GM19452 (cell line): ENCODE results near the gene CYP1A1.

Experiments used
- ATAC-seq: cut with Tn5 transposase; IDR thresholded peaks from one replicate; pipeline ENCODE4 v1.9.1; 2021; ENCODE audit not compliant: unreplicated experiment

CYP1A1 gene

DNA sequence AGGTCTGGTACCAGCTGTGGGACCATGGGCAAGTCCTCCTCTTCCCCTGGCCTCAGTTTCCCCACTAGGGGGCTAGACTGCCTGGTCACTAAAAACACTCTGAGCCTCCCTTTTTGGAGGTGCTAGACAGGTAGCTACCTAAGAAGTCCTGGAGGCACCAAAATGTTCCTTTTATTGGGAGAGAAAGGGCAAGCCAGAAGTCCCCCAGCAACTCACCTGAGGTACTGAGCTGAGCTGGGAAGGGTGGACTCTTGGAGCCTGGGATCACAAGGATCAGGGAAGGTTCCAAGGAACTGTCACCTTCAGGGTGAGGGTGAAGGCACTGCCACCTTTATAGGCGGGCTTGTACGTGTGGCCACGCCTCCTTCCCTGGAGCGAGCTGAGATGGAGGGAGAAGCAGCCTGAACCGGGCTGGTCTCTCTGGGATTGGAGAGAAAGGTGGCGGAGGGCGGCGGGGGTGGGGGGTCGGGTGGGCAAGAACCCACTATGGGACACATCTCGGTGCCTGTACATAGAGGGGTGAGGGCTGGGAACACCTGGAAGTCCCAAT, at the start of gene CYP1A1:
TSS of gene CYP1A1 (minus strand) at position 304 of the 550 bp plus-strand sequence. CDS start 2,431 bp downstream, outside the sequence.
- no peak for ATAC-seq

DNA sequence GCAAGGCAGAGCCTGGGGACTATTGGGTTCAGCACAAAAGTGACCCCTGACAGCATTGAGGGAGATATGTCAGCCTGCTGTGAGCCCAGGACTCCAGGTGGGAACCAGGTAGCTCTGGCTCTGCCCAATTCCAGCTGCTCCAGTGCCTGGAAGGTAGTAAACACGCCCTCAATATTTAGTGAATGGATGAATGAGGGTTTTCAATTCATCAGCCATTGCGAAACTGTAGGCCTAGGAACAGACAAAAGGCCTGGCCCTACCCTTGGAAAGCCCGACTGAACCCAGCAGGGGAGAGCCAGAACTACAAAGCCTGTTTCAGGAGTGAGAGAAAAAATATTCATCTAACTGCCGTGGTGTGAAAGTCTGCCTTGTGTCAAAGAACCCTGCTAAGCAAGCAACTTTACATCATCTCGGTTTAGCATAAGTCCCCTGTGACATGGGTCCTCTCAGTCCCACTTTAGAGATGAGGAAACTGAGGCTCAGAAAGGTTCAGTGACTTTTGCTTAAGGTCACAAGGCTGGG, 48.5 kb upstream of the CYP1A1 start:
- ATAC-seq = no peak

GRCh38 chr15:74773329-74773728, 48.0 kb upstream of the CYP1A1 start:
- ATAC-seq = no peak

GRCh38 chr15:74770211-74770903, 45.0 kb upstream of the CYP1A1 start:
- no peak for ATAC-seq

DNA sequence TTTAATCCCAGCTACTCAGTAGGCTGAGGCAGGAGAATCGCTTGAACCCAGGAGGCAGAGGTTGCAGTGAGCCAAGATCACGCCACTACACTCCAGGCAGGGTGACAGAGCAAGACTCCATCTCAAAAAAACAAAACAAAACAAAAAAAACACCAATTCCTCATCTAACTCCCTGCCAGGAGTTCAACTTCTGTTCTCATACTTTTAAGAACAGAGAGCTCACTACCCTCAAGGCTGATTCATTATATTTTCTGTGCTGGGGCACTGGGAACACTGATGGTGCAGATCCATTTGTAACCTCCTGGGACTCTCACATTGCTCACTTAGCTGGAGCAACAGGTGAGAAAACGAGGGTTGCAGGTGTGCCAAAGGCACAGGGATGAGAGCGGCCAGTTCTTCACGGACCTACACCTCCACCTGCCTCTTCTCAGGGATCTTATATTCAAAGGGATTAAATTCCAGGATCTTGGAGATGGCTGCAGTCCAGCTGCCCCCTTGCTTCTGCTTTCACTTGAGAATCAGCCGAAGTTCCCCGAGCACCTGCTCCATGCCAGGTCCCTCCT, 44.2 kb upstream of the CYP1A1 start:
- ATAC-seq = no peak

GRCh38 chr15:74768771-74769342, 43.5 kb upstream of the CYP1A1 start:
- no peak for ATAC-seq

GRCh38 chr15:74768099-74768770, 42.9 kb upstream of the CYP1A1 start:
- ATAC-seq = no peak

DNA sequence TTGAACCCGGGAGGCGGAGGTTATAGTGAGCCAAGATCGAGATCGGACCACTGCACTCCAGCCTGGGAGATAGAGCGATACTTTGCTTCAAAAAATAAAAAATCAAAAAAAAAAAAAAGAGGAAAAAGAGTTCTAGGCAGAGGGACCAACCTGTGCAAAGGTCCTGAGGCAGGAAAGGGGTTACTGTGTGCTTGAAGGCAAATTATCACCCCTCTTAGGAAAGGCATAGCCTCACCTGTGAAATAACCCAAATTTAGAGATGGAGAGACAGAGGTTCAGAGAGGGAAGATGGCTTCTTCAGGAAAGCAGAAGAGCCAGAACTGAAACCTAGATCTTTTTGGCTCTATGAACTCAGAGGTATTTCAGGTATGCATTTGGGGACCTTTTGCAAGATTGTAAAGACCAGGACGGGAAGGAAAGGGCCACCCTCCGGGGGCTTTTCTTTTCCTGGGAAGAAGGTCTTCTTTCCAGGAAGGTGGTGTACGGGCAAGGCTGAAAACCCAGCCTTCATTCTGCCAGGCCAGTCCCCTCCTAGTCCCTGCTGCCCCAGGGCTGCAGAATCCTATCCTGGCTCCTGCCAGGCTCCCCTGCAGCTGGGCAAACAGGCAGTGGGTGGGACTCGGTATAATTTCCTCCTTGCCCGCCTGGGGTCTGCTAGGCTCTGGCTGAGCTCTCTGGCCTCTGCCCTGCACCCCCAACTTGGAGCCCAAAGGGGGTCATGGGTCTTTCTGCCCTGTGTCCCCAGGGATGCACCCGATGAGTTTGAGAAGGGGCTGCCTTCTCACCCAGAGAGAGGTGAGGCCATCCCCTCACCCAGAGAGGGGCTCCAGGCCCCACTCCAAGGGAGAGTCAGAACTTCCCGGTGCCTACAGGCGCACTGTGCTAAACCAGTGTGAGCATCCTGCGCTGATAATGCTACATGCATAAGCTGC, 42.1 kb upstream of the CYP1A1 start:
- no peak for ATAC-seq

DNA sequence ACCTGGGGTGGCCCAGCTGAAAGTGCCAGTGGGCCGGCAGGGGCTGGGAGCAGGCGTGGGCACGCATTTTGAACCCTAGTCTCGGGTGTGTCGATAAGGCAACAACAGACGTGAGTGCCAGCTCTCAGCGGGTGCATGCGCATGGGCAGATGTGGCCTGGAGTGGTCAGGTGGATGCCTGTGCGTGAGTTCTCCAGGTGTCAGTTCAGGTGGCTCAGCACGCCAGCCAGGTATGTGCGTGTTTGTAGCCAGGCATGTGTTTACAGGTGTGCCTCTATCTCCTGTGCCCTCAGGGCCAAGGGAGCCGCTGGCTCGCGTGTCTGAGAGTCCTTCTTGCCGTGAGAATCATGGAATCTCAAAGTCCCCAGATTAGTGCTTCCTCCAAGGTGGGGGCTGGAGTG, 38.1 kb upstream of the CYP1A1 start:
- no peak for ATAC-seq

DNA sequence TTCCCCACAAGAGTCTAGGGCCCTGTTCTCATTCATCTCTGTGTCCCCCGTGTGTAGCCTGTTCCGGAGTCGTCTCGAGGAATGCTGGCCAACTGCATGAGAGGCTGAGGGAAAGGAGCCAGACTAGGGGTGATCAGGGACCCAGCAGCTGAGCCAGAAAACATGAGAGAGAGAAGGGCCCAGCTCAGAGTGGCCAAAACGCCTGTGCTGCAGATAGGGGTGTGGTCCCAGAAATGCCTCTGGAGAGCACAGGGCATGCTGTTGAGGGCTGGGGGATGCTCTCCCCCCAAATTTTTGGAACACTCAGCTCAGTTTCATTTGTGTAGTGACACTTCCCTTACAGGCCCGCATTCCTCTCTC, 37.4 kb upstream of the CYP1A1 start:
- no peak for ATAC-seq

GRCh38 chr15:74758736-74759135, 33.4 kb upstream of the CYP1A1 start:
- no peak for ATAC-seq

GRCh38 chr15:74754593-74755215, 29.4 kb upstream of the CYP1A1 start:
- no peak for ATAC-seq

DNA sequence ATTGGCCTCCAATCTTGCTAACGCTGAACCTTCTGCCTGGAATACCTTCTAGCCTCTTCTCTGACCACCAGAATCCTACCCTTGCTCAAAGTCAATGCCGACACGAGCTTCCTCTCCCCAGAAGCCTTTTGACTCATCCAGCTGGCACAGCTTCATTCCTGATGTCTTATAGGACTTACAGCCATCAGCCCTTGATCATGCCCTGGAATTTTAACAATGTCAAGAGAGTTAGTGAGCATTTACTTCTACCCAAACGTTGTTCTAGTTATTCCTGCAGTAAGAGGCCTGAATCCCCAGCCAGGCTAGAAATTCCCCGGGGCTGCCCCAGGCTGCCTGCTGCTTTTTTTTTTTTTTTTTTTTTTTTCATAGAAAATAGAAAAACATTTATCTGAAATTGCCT, 27.2 kb upstream of the CYP1A1 start:
- ATAC-seq = no peak

- no peak for ATAC-seq
These were observed 26.7 kb upstream of the CYP1A1 start for GRCh38 chr15:74752011-74752410.

GRCh38 chr15:74750751-74751150, 25.4 kb upstream of the CYP1A1 start:
- no peak for ATAC-seq

GRCh38 chr15:74749832-74750231, 24.5 kb upstream of the CYP1A1 start:
- no peak for ATAC-seq

- ATAC-seq = no peak
These were observed 23.1 kb upstream of the CYP1A1 start, which contains the start of gene CYP1A2 for GRCh38 chr15:74748322-74748946. Gene CYP1A2 (plus strand): TSS chr15:74748845. CDS start chr15:74749739, 894 bp downstream.

GRCh38 chr15:74746389-74746788, 21.1 kb upstream of the CYP1A1 start:
- ATAC-seq = no peak

DNA sequence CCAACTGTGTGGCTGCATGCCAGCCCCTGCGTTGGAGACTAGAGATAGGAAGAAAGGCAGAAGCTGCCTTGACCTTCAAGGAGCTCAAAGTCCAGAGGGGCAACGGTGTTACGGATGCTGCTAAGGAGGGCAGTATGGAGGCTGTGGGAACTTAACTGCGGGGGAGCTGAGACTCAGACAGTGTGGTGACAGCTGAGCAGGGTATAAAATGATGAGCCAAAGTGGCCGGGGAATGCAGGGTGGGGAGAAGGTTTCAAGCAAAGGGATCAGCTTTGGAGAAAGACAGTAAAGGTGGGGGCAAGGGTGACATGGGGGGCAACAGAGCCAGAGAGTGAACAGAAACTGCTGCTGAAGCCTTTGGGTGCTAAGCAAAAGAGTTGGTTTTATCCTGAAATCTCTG, 17.1 kb upstream of the CYP1A1 start:
- no peak for ATAC-seq
